HL-60 (cell line): ENCODE results near the gene PROZ.

ENCODE experiments used
- DNase-seq, 2 experiments: peaks; one replicate each; pipeline ENCODE4 v3.0.0-alpha.2; 2010 to 2020; ENCODE audit warnings: low read depth in 1 of 2, low spot score in 1 of 2
- H3K27ac ChIP-seq: fragments of 250-450 bp; sonication (Bioruptor Pico); replicated peaks from 2 replicates; pipeline ENCODE4 v1.5.1; 2020; ENCODE audit warnings: mild to moderate bottlenecking, moderate library complexity
- H3K27me3 ChIP-seq: fragments of 250-450 bp; sonication (Bioruptor Pico); 2 replicates; pipeline ENCODE4 v1.5.1; 2021; ENCODE audit warnings: mild to moderate bottlenecking, moderate library complexity; ENCODE audit not compliant: insufficient read depth, poor library complexity, severe bottlenecking
- H3K4me3 ChIP-seq: replicated peaks from 2 replicates; pipeline ENCODE4 v1.5.1; 2011; ENCODE audit warnings: mild to moderate bottlenecking, control low read depth, low read length; ENCODE audit not compliant: insufficient read depth
- GABPA ChIP-seq: IDR thresholded peaks from 2 replicates; pipeline ENCODE4 v1.6.1; 2012; ENCODE audit warnings: low read depth
- POLR2AphosphoS5 ChIP-seq: IDR thresholded peaks from 2 replicates; pipeline ENCODE4 v1.6.1; 2012; ENCODE audit warnings: low read depth
- SPI1 ChIP-seq: IDR thresholded peaks from 2 replicates; pipeline ENCODE4 v1.6.1; 2012; ENCODE audit warnings: low read depth, mild to moderate bottlenecking, borderline replicate concordance
- TF ChIP-seq, protein P1 (sequence below): IDR thresholded peaks from one replicate; pipeline ENCODE4 v1.5.1; 2011; ENCODE audit warnings: low read length, control low read depth, inconsistent platforms; ENCODE audit not compliant: insufficient read depth
- TF ChIP-seq, protein P2 (sequence below): IDR thresholded peaks from 2 replicates; pipeline ENCODE4 v1.6.1; 2012; ENCODE audit warnings: low read depth; ENCODE audit not compliant: insufficient replicate concordance

The PROZ gene

GRCh38 chr13:113145496-113145895 is 13.0 kb upstream of the PROZ start:
- no peak overlapping the region for H3K27ac ChIP-seq
- no peaks in the 10 kb centered on the region for H3K27me3 ChIP-seq
- no peak for DNase-seq
- TF ChIP-seq, protein P1, sequence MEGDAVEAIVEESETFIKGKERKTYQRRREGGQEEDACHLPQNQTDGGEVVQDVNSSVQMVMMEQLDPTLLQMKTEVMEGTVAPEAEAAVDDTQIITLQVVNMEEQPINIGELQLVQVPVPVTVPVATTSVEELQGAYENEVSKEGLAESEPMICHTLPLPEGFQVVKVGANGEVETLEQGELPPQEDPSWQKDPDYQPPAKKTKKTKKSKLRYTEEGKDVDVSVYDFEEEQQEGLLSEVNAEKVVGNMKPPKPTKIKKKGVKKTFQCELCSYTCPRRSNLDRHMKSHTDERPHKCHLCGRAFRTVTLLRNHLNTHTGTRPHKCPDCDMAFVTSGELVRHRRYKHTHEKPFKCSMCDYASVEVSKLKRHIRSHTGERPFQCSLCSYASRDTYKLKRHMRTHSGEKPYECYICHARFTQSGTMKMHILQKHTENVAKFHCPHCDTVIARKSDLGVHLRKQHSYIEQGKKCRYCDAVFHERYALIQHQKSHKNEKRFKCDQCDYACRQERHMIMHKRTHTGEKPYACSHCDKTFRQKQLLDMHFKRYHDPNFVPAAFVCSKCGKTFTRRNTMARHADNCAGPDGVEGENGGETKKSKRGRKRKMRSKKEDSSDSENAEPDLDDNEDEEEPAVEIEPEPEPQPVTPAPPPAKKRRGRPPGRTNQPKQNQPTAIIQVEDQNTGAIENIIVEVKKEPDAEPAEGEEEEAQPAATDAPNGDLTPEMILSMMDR: no peak
- TF ChIP-seq POLR2AphosphoS5: no peak
- TF ChIP-seq, protein P2, sequence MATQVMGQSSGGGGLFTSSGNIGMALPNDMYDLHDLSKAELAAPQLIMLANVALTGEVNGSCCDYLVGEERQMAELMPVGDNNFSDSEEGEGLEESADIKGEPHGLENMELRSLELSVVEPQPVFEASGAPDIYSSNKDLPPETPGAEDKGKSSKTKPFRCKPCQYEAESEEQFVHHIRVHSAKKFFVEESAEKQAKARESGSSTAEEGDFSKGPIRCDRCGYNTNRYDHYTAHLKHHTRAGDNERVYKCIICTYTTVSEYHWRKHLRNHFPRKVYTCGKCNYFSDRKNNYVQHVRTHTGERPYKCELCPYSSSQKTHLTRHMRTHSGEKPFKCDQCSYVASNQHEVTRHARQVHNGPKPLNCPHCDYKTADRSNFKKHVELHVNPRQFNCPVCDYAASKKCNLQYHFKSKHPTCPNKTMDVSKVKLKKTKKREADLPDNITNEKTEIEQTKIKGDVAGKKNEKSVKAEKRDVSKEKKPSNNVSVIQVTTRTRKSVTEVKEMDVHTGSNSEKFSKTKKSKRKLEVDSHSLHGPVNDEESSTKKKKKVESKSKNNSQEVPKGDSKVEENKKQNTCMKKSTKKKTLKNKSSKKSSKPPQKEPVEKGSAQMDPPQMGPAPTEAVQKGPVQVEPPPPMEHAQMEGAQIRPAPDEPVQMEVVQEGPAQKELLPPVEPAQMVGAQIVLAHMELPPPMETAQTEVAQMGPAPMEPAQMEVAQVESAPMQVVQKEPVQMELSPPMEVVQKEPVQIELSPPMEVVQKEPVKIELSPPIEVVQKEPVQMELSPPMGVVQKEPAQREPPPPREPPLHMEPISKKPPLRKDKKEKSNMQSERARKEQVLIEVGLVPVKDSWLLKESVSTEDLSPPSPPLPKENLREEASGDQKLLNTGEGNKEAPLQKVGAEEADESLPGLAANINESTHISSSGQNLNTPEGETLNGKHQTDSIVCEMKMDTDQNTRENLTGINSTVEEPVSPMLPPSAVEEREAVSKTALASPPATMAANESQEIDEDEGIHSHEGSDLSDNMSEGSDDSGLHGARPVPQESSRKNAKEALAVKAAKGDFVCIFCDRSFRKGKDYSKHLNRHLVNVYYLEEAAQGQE: no peak
- no peak for TF ChIP-seq GABPA
- H3K4me3 ChIP-seq: no peak overlapping the region

DNA sequence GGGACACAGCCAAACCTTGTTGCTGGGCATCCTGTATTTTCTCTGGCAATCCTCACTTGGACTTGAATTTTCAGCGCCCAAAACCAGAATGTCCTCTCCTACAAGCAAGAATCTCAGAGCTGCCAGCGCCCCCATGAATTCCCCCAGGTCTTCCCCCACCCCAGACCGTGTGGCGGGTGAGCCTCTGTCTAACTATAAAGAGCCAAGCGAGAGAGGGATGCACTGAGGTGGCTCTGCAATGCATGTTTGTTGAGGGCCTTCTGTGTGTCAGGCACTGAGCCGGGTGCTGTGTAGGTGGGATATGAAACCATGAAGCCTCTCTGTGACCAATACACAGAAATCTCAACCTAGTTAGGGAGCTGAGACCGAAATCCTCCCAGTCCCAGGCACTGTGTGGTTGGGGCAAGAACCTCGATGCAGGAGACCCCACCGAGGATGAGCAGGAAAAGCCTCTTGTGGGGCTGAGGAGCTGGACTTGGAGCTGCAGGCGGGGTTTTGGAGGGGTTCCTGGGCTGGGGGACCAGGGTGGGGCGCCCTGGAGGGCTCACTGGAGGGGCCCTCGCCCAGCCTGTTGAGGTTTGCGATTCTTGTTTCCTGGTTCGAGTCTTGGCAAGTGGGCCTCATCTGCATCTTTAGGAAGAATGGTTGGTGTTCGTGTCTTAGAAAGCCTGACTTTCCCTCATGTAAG is 12.4 kb upstream of the PROZ start:
- Histone ChIP-seq H3K27me3 (no peaks in the 10 kb centered on the region), H3K4me3 (no peak overlapping the region), H3K27ac (no peak overlapping the region)
- TF ChIP-seq, protein P1: no peak
- TF ChIP-seq SPI1 (no peak), POLR2AphosphoS5 (no peak), GABPA (no peak)
- TF ChIP-seq, protein P2: no peak
- DNase-seq: no peak

DNA sequence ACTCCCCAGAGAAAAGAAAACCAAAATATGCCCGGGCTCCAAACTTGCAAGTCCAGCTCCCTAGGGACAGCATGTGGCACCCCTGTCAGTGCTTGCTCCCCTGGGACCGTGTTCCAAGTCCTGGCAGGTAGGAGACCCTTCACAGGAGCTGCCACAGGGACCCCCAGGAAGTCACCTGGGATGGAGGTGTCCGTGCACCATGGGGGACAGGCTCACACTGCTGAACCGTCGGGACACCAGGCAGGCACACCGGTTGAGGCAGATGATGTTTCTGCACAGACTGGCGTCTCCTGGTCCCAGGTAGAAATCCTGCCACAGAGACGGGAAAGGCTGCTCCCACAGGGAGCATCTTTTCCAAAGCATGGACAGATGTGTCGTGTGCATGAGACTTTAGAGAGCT is 11.7 kb upstream of the PROZ start:
- no peaks in the 10 kb centered on the region for H3K27me3 ChIP-seq
- DNase-seq: no peak

More for the DNA sequence above, 11.7 kb upstream of the PROZ start:
- TF ChIP-seq SPI1 (no peak), POLR2AphosphoS5 (no peak), GABPA (no peak)
- TF ChIP-seq, protein P2: no peak
- TF ChIP-seq, protein P1: no peak
- no peak overlapping the region for H3K4me3 ChIP-seq
- H3K27ac ChIP-seq: no peak overlapping the region
